ENCODE measurements around the gene CHML. TPM values are rescaled to one million over a fixed set of nuclear protein-coding genes. Genes with fewer than 3 reads are reported as not detected.

CHML gene
- total RNA-seq, 2 donors from 2014 or later = 8.0 to 12.4 TPM

- DNase-seq (ENCODE audit: low spot score) (no peak), ATAC-seq (ENCODE audit: insufficient number of reproducible peaks, low FRiP score, low read depth) (no peak)
- no peak overlapping the region for H3K27ac ChIP-seq
- H3K9me3 ChIP-seq = no peaks in the 10 kb centered on the region
- TF ChIP-seq CTCF (IDR thresholded peaks at IDR 0.05) = peak; percentile 19
- no peak overlapping the region for H3K4me3 ChIP-seq
- no peaks in the 10 kb centered on the region for H3K27me3 ChIP-seq (replicated peaks; ENCODE audit: insufficient read depth)
- no peaks in the 10 kb centered on the region for H3K4me1 ChIP-seq (ENCODE audit: control insufficient read depth in 1 of 2, low read depth in 2 of 2)
- H3K36me3 ChIP-seq = no peaks in the 10 kb centered on the region
These were observed 12.5 kb downstream of the CHML start for GRCh38 chr1:241627453-241628259.

- Histone ChIP-seq H3K9me3 (no peaks in the 10 kb centered on the region), H3K4me1 (ENCODE audit: control insufficient read depth in 1 of 2, low read depth in 2 of 2) (no peaks in the 10 kb centered on the region), H3K27ac (no peak overlapping the region), H3K27me3 (replicated peaks; ENCODE audit: insufficient read depth) (no peaks in the 10 kb centered on the region), H3K4me3 (no peak overlapping the region), H3K36me3 (no peaks in the 10 kb centered on the region)
- ATAC-seq (ENCODE audit: insufficient number of reproducible peaks, low FRiP score, low read depth) = no peak
- no peak for TF ChIP-seq CTCF (IDR thresholded peaks at IDR 0.05)
- DNase-seq (ENCODE audit: low spot score) = no peak
These were observed 15.2 kb downstream of the CHML start for GRCh38 chr1:241624935-241625334.

- Histone ChIP-seq H3K36me3 (no peaks in the 10 kb centered on the region), H3K4me1 (ENCODE audit: control insufficient read depth in 1 of 2, low read depth in 2 of 2) (no peaks in the 10 kb centered on the region), H3K27ac (no peak overlapping the region), H3K27me3 (replicated peaks; ENCODE audit: insufficient read depth) (no peaks in the 10 kb centered on the region), H3K4me3 (no peak overlapping the region), H3K9me3 (no peaks in the 10 kb centered on the region)
- DNase-seq (ENCODE audit: low spot score) = no peak
- ATAC-seq (ENCODE audit: insufficient number of reproducible peaks, low FRiP score, low read depth) = no peak
- no peak for TF ChIP-seq CTCF (IDR thresholded peaks at IDR 0.05)
These were observed 17.5 kb downstream of the CHML start for GRCh38 chr1:241622669-241623068.

GRCh38 chr1:241617426-241617825 lies 22.7 kb downstream of the CHML start:
- Histone ChIP-seq H3K27ac (no peak overlapping the region), H3K4me1 (ENCODE audit: control insufficient read depth in 1 of 2, low read depth in 2 of 2) (no peaks in the 10 kb centered on the region), H3K36me3 (no peaks in the 10 kb centered on the region), H3K27me3 (replicated peaks; ENCODE audit: insufficient read depth) (no peaks in the 10 kb centered on the region), H3K4me3 (no peak overlapping the region), H3K9me3 (no peaks in the 10 kb centered on the region)
- ATAC-seq (ENCODE audit: insufficient number of reproducible peaks, low FRiP score, low read depth) (no peak), DNase-seq (ENCODE audit: low spot score) (no peak)
- TF ChIP-seq CTCF (IDR thresholded peaks at IDR 0.05) = no peak

- no peak overlapping the region for H3K4me3 ChIP-seq
- no peaks in the 10 kb centered on the region for H3K9me3 ChIP-seq
- no peak overlapping the region for H3K27ac ChIP-seq
- TF ChIP-seq CTCF (IDR thresholded peaks at IDR 0.05) = no peak
- ATAC-seq (ENCODE audit: insufficient number of reproducible peaks, low FRiP score, low read depth) (no peak), DNase-seq (ENCODE audit: low spot score) (no peak)
- no peaks in the 10 kb centered on the region for H3K4me1 ChIP-seq (ENCODE audit: control insufficient read depth in 1 of 2, low read depth in 2 of 2)
- H3K36me3 ChIP-seq = no peaks in the 10 kb centered on the region
- H3K27me3 ChIP-seq (replicated peaks; ENCODE audit: insufficient read depth) = no peaks in the 10 kb centered on the region
These were observed 24.9 kb downstream of the CHML start for GRCh38 chr1:241615043-241615974.
